Osteocyte (in vitro differentiated cells): ENCODE measurements around the gene ZBTB34. TPM values are rescaled to one million over a fixed set of nuclear protein-coding genes. Genes with fewer than 3 reads are reported as not detected.

Experiments used
- DNase-seq: peaks from one replicate; pipeline ENCODE4 v3.0.0; 2021; ENCODE audit warnings: mixed read lengths; ENCODE audit not compliant: unreplicated experiment; ENCODE audit errors: extremely low spot score
- H3K27ac Mint-ChIP-seq: one replicate; pipeline ENCODE4 v1.8.0; 2021; ENCODE audit warnings: mild to moderate bottlenecking, mixed read lengths; ENCODE audit not compliant: unreplicated experiment
- H3K27me3 Mint-ChIP-seq: one replicate; pipeline ENCODE4 v1.8.0; 2021; ENCODE audit warnings: mixed read lengths; ENCODE audit not compliant: unreplicated experiment
- H3K36me3 Mint-ChIP-seq: one replicate; pipeline ENCODE4 v1.8.0; 2021; ENCODE audit warnings: mixed read lengths; ENCODE audit not compliant: unreplicated experiment
- H3K4me1 Mint-ChIP-seq: one replicate; pipeline ENCODE4 v1.8.0; 2021; ENCODE audit warnings: mixed read lengths; ENCODE audit not compliant: unreplicated experiment
- H3K4me3 Mint-ChIP-seq: one replicate; pipeline ENCODE4 v1.8.0; 2021; ENCODE audit warnings: mild to moderate bottlenecking, moderate library complexity, mixed read lengths; ENCODE audit not compliant: unreplicated experiment
- H3K9me3 Mint-ChIP-seq: one replicate; pipeline ENCODE4 v1.8.0; 2021; ENCODE audit warnings: mixed read lengths; ENCODE audit not compliant: unreplicated experiment
- total RNA-seq: library from RNA; stranded (reverse); gene quantifications from 2 replicates; pipeline ENCODE4 v1.2.1, GENCODE V29; 2021
- TF ChIP-seq, protein P1 (sequence below): fragments of 200-600 bp; sonication (generic); IDR thresholded peaks from 2 replicates; pipeline ENCODE4 v1.5.0; 2021; ENCODE audit warnings: antibody characterized with exemption, mild to moderate bottlenecking, moderate library complexity

Gene ZBTB34
- total RNA-seq, 1 donor from 2014 or later: 13.9 TPM

GRCh38 chr9:126857261-126857960 lies 3.0 kb upstream of the ZBTB34 start:
- Mint-ChIP-seq H3K4me3 (no peak overlapping the region), H3K4me1 (peaks cover 12% of the 10 kb centered on the region)

GRCh38 chr9:126859111-126859510 lies 1.3 kb upstream of the ZBTB34 start:
- peak; percentile 15 for DNase-seq
- Mint-ChIP-seq H3K36me3 (no peaks in the 10 kb centered on the region), H3K27ac (no peak overlapping the region), H3K4me3 (peak overlapping the region; percentile 70), H3K4me1 (peaks cover 21% of the 10 kb centered on the region), H3K27me3 (peaks cover 34% of the 10 kb centered on the region), H3K9me3 (no peaks in the 10 kb centered on the region)
- TF ChIP-seq, protein P1, sequence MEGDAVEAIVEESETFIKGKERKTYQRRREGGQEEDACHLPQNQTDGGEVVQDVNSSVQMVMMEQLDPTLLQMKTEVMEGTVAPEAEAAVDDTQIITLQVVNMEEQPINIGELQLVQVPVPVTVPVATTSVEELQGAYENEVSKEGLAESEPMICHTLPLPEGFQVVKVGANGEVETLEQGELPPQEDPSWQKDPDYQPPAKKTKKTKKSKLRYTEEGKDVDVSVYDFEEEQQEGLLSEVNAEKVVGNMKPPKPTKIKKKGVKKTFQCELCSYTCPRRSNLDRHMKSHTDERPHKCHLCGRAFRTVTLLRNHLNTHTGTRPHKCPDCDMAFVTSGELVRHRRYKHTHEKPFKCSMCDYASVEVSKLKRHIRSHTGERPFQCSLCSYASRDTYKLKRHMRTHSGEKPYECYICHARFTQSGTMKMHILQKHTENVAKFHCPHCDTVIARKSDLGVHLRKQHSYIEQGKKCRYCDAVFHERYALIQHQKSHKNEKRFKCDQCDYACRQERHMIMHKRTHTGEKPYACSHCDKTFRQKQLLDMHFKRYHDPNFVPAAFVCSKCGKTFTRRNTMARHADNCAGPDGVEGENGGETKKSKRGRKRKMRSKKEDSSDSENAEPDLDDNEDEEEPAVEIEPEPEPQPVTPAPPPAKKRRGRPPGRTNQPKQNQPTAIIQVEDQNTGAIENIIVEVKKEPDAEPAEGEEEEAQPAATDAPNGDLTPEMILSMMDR: no peak

More at GRCh38 chr9:126857261-126857960, 3.0 kb upstream of the ZBTB34 start:
- peak; percentile 42 for DNase-seq
- TF ChIP-seq, protein P1: no peak
- H3K27ac Mint-ChIP-seq: no peak overlapping the region
- no peaks in the 10 kb centered on the region for H3K9me3 Mint-ChIP-seq
- peaks cover 45% of the 10 kb centered on the region for H3K27me3 Mint-ChIP-seq
- no peaks in the 10 kb centered on the region for H3K36me3 Mint-ChIP-seq

GRCh38 chr9:126860757-126861466 lies 473 bp downstream of the ZBTB34 start:
- Mint-ChIP-seq H3K27me3 (peaks cover 22% of the 10 kb centered on the region), H3K4me1 (peaks cover 21% of the 10 kb centered on the region), H3K4me3 (peak overlapping the region; percentile 86), H3K27ac (peak overlapping the region; percentile 75), H3K9me3 (no peaks in the 10 kb centered on the region), H3K36me3 (peaks cover 8% of the 10 kb centered on the region)
- DNase-seq: peak; percentile 81
- TF ChIP-seq, protein P1: no peak

DNA sequence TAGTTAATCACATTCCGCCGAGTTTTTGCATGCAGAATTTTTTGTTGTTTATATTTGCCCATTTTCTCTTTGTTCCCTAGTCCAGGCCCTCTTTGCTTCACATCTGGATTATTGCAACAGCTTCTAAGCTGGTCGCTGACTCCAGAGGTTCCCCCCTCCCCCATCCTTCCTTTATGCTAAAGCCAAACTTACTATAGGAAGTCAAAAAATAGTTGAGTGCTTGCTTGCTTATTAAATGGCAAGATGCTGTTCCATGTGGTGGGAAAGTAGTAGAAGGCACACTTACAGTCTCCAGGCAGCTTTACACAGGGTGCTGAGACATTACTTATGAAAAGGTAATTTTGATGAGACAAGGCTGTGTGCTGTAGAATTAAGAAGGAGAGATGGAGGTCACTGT lies 1.3 kb downstream of the ZBTB34 start:
- TF ChIP-seq, protein P1: no peak

GRCh38 chr9:126862104-126862761 lies 1.8 kb downstream of the ZBTB34 start:
- Mint-ChIP-seq H3K36me3 (peaks cover 22% of the 10 kb centered on the region), H3K4me1 (peaks cover 21% of the 10 kb centered on the region), H3K4me3 (peak overlapping the region; percentile 86), H3K27ac (peak overlapping the region; percentile 75), H3K9me3 (no peaks in the 10 kb centered on the region), H3K27me3 (peaks cover 13% of the 10 kb centered on the region)
- peak; percentile 62 for DNase-seq
- TF ChIP-seq, protein P1: no peak

More for the DNA sequence above, 1.3 kb downstream of the ZBTB34 start:
- Mint-ChIP-seq H3K4me1 (peaks cover 21% of the 10 kb centered on the region), H3K27ac (peak overlapping the region; percentile 75), H3K36me3 (peaks cover 16% of the 10 kb centered on the region), H3K4me3 (peak overlapping the region; percentile 86), H3K9me3 (no peaks in the 10 kb centered on the region), H3K27me3 (peaks cover 15% of the 10 kb centered on the region)
- DNase-seq: peak; percentile 17
